Sigmoid colon (tissue), 3 donors: ENCODE results near the gene SPEF2.

ENCODE experiments used
- POLR2A ChIP-seq, 2 donors: fragments of 450-650 bp; IDR thresholded peaks; one replicate each; pipeline ENCODE4 v1.6.1; 2016; ENCODE audit warnings: antibody characterized with exemption in 2 of 2, mild to moderate bottlenecking in 2 of 2, moderate library complexity in 2 of 2
- TF ChIP-seq, protein P1 (sequence below), 4 experiments: fragments of 450-650 bp in 3 of 4; fragments of 200-600 bp in 1 of 4; IDR thresholded peaks; one replicate each; pipeline ENCODE4 v1.5.1; 2016 to 2019; ENCODE audit warnings: antibody characterized with exemption in 4 of 4, mild to moderate bottlenecking in 3 of 4, moderate library complexity in 2 of 4

DNA sequence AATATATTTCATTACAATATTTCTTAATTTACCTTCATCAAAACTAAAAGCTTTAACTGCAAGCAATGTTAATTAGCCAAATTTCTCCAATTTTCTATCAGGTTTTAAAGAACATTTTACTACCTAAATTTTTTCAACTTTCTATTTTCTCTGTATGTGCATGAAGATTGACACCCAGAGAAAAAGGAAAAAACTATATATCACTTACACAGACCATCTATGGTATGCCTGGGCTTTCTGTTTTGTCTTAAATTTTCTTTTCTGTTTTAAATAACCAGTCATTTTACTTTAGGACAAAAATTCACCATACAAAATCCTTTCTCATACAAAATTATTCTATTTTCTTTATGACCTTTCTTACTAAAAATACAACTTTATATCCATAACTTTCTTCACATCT is 225.2 kb downstream of the SPEF2 start:
- TF ChIP-seq, protein P1, sequence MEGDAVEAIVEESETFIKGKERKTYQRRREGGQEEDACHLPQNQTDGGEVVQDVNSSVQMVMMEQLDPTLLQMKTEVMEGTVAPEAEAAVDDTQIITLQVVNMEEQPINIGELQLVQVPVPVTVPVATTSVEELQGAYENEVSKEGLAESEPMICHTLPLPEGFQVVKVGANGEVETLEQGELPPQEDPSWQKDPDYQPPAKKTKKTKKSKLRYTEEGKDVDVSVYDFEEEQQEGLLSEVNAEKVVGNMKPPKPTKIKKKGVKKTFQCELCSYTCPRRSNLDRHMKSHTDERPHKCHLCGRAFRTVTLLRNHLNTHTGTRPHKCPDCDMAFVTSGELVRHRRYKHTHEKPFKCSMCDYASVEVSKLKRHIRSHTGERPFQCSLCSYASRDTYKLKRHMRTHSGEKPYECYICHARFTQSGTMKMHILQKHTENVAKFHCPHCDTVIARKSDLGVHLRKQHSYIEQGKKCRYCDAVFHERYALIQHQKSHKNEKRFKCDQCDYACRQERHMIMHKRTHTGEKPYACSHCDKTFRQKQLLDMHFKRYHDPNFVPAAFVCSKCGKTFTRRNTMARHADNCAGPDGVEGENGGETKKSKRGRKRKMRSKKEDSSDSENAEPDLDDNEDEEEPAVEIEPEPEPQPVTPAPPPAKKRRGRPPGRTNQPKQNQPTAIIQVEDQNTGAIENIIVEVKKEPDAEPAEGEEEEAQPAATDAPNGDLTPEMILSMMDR (IDR thresholded peaks at IDR 0.05) = no peak
- no peak for TF ChIP-seq POLR2A (IDR thresholded peaks at IDR 0.05)
